WTC11 (cell line): ENCODE measurements around the gene TMEM175. TPM values are rescaled to one million over a fixed set of nuclear protein-coding genes. Genes with fewer than 3 reads are reported as not detected.

Experiments
- ATAC-seq: fragments of 200-7000 bp; cut with Tn5 transposase; 2 replicates; pipeline ENCODE4 v1.10.0; 2021; ENCODE audit warnings: mild to moderate bottlenecking, moderate library complexity
- CTCF ChIA-PET: fragments of 300-600 bp; sonication (Branson Sonifier 250); formaldehyde crosslinking; loops from one replicate; lab custom pipeline; 2021; ENCODE audit warnings: antibody characterized with exemption; lab: Charles Lee
- POLR2A ChIA-PET: fragments of 350-600 bp; sonication (Branson Sonifier 250); formaldehyde crosslinking; loops from one replicate; lab custom pipeline; 2021; ENCODE audit warnings: antibody characterized with exemption; lab: Charles Lee
- DNase-seq: peaks from one replicate; pipeline ENCODE4 v3.0.0; 2021; ENCODE audit warnings: low spot score
- H3K27ac Mint-ChIP-seq: 2 replicates; pipeline ENCODE4 v1.8.0; 2021; ENCODE audit warnings: mixed read lengths
- H3K27me3 Mint-ChIP-seq: 2 replicates; pipeline ENCODE4 v1.8.0; 2021; ENCODE audit warnings: low read depth, mild to moderate bottlenecking, moderate library complexity, mixed read lengths
- H3K36me3 Mint-ChIP-seq: 2 replicates; pipeline ENCODE4 v1.8.0; 2021; ENCODE audit warnings: mixed read lengths
- H3K4me1 Mint-ChIP-seq: 2 replicates; pipeline ENCODE4 v1.8.0; 2022; ENCODE audit warnings: mixed read lengths
- H3K4me3 Mint-ChIP-seq: 2 replicates; pipeline ENCODE4 v1.8.0; 2021; ENCODE audit warnings: mild to moderate bottlenecking, moderate library complexity, mixed read lengths
- H3K9me3 Mint-ChIP-seq: 2 replicates; pipeline ENCODE4 v1.8.0; 2021; ENCODE audit warnings: mixed read lengths
- ATF3 ChIP-seq: sonication (generic); formaldehyde crosslinking; conservative IDR thresholded peaks from 2 replicates; pipeline ENCODE4 v1.8.1; 2022; ENCODE audit warnings: mild to moderate bottlenecking, missing genetic modification reagents
- CREB1 ChIP-seq: sonication (generic); formaldehyde crosslinking; IDR thresholded peaks from 2 replicates; pipeline ENCODE4 v1.8.0; 2023; ENCODE audit warnings: mild to moderate bottlenecking, missing genetic modification reagents
- CTCF ChIP-seq: fragments of 200-600 bp; IDR thresholded peaks from 2 replicates; pipeline ENCODE4 v1.8.0; 2022; ENCODE audit warnings: antibody characterized with exemption
- ETV6 ChIP-seq: sonication (generic); formaldehyde crosslinking; IDR thresholded peaks from 2 replicates; pipeline ENCODE4 v1.8.1; 2022; ENCODE audit warnings: mild to moderate bottlenecking, missing genetic modification reagents
- FOXK1 ChIP-seq: sonication (generic); formaldehyde crosslinking; IDR thresholded peaks from 2 replicates; pipeline ENCODE4 v1.8.0; 2022; ENCODE audit warnings: mild to moderate bottlenecking, moderate library complexity, missing genetic modification reagents
- GABPB1 ChIP-seq: sonication (generic); formaldehyde crosslinking; IDR thresholded peaks from 2 replicates; pipeline ENCODE4 v1.8.1; 2023; ENCODE audit warnings: mild to moderate bottlenecking, missing genetic modification reagents
- GRHL2 ChIP-seq: fragments of 250-450 bp; sonication (Bioruptor Pico); IDR thresholded peaks from 2 replicates; pipeline ENCODE4 v1.8.0; 2022; ENCODE audit warnings: mild to moderate bottlenecking, moderate library complexity; ENCODE audit not compliant: insufficient replicate concordance, severe bottlenecking
- HMGXB4 ChIP-seq: sonication (generic); formaldehyde crosslinking; IDR thresholded peaks from 2 replicates; pipeline ENCODE4 v1.8.1; 2023; ENCODE audit warnings: mild to moderate bottlenecking, moderate library complexity, missing genetic modification reagents
- IRF1 ChIP-seq: sonication (generic); formaldehyde crosslinking; IDR thresholded peaks from 2 replicates; pipeline ENCODE4 v1.8.0; 2023; ENCODE audit warnings: missing genetic modification reagents
- NFE2L1 ChIP-seq: sonication (generic); formaldehyde crosslinking; IDR thresholded peaks from 2 replicates; pipeline ENCODE4 v1.8.1; 2023; ENCODE audit warnings: missing genetic modification reagents
- NR3C1 ChIP-seq: sonication (generic); formaldehyde crosslinking; conservative IDR thresholded peaks from 2 replicates; pipeline ENCODE4 v1.8.1; 2023; ENCODE audit warnings: low read depth, mild to moderate bottlenecking, missing genetic modification reagents
- RORB ChIP-seq: fragments of 250-450 bp; sonication (Bioruptor Pico); IDR thresholded peaks from 2 replicates; pipeline ENCODE4 v1.9.0; 2021; ENCODE audit warnings: mild to moderate bottlenecking
- SMAD4 ChIP-seq: sonication (generic); formaldehyde crosslinking; IDR thresholded peaks from 2 replicates; pipeline ENCODE4 v1.8.0; 2022; ENCODE audit warnings: mild to moderate bottlenecking, missing genetic modification reagents
- USF1 ChIP-seq: sonication (generic); formaldehyde crosslinking; IDR thresholded peaks from 2 replicates; pipeline ENCODE4 v1.8.0; 2022; ENCODE audit warnings: mild to moderate bottlenecking, missing genetic modification reagents
- ZBTB21 ChIP-seq: sonication (generic); formaldehyde crosslinking; IDR thresholded peaks from 2 replicates; pipeline ENCODE4 v1.8.1; 2023; ENCODE audit warnings: mild to moderate bottlenecking, missing genetic modification reagents, borderline replicate concordance
- ZNF219 ChIP-seq: sonication (generic); formaldehyde crosslinking; IDR thresholded peaks from 2 replicates; pipeline ENCODE4 v1.8.0; 2023; ENCODE audit warnings: missing genetic modification reagents, mild to moderate bottlenecking, borderline replicate concordance
- ZNF425 ChIP-seq: fragments of 250-450 bp; sonication (Bioruptor Pico); conservative IDR thresholded peaks from 2 replicates; pipeline ENCODE4 v1.9.0; 2021; ENCODE audit warnings: mild to moderate bottlenecking
- total RNA-seq: library from RNA; stranded (reverse); gene quantifications from 3 replicates; pipeline ENCODE4 v1.2.3, GENCODE V29; 2021
- TF ChIP-seq, protein P1 (sequence below): sonication (generic); formaldehyde crosslinking; IDR thresholded peaks from 2 replicates; pipeline ENCODE4 v1.8.1; 2022; ENCODE audit warnings: mild to moderate bottlenecking, moderate library complexity, missing genetic modification reagents
- TF ChIP-seq, protein P2 (sequence below): sonication (generic); formaldehyde crosslinking; IDR thresholded peaks from 2 replicates; pipeline ENCODE4 v1.8.0; 2022; ENCODE audit warnings: mild to moderate bottlenecking, missing genetic modification reagents

TMEM175 gene
- total RNA-seq, 1 experiment from 2014 or later: 9.2 TPM

GRCh38 chr4:989722-990471 lies 57.6 kb downstream of the TMEM175 start (continued):
- TF ChIP-seq ATF3 (CRISPR knock-in tag): no peak
- TF ChIP-seq, all 79 proteins: peak for 0

DNA sequence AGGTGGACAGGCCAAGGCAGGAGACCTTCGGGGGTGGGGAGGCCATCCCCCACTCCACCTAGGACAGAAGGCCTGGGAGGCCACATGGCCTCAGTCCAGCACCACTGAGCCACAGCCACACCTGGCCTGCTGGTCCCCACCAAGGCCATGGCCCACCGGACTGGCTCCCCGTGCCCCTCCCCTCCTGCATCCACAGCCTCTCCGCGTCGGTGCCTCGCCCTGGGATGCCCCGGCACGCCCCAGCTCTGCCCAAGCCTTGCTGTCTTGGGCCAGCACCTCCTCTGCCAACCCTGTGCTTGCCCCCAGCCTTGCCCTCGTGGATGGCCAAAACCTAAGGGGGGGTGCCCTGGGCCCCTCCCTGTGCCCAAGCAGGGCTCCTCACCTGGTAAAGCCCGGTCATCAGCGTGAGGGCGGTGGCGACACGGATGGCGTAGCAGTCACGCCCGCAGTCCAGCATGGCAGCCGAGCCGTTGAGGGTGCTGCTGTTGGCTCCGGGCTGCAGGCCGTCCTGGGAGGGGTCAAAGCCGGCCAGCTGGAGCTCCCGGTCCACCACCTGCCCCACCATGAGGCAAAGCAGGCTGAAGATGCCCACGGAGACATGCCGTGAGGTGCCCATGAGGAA lies 58.6 kb downstream of the TMEM175 start:
- Mint-ChIP-seq H3K27me3 (peaks cover 16% of the 10 kb centered on the region), H3K9me3 (no peaks in the 10 kb centered on the region), H3K4me3 (no peak overlapping the region), H3K36me3 (no peaks in the 10 kb centered on the region), H3K27ac (no peak overlapping the region), H3K4me1 (0 out of 2 replicates have a peak, but pooled peaks cover 3% of the 10 kb centered on the region)
- DNase-seq: no peak
- no peak for TF ChIP-seq SMAD4 (CRISPR knock-in tag)
- TF ChIP-seq, protein P1, sequence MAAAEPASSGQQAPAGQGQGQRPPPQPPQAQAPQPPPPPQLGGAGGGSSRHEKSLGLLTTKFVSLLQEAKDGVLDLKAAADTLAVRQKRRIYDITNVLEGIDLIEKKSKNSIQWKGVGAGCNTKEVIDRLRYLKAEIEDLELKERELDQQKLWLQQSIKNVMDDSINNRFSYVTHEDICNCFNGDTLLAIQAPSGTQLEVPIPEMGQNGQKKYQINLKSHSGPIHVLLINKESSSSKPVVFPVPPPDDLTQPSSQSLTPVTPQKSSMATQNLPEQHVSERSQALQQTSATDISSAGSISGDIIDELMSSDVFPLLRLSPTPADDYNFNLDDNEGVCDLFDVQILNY (CRISPR knock-in tag): no peak
- no peak for TF ChIP-seq USF1
- ChIA-PET POLR2A (no interaction called here), CTCF (no interaction called here)
- ATAC-seq: no peak

- Mint-ChIP-seq H3K4me1 (no peaks in the 10 kb centered on the region), H3K27ac (no peak overlapping the region), H3K4me3 (no peak overlapping the region), H3K27me3 (peaks cover 16% of the 10 kb centered on the region), H3K9me3 (no peaks in the 10 kb centered on the region), H3K36me3 (no peaks in the 10 kb centered on the region)
- ChIA-PET CTCF (no interaction called here), POLR2A (no interaction called here)
- DNase-seq: no peak
- no peak for ATAC-seq
- TF ChIP-seq CREB1 (no peak), FOXK1 (CRISPR knock-in tag) (no peak), GABPB1 (CRISPR knock-in tag) (no peak), ZNF425 (CRISPR knock-in tag) (no peak), ZNF219 (no peak), RORB (no peak), HMGXB4 (CRISPR knock-in tag) (no peak), ZBTB21 (CRISPR knock-in tag) (no peak), ETV6 (CRISPR knock-in tag) (no peak), NR3C1 (CRISPR knock-in tag) (no peak), NFE2L1 (CRISPR knock-in tag) (no peak), GRHL2 (CRISPR knock-in tag) (no peak), IRF1 (CRISPR knock-in tag) (no peak), CTCF (no peak)
- TF ChIP-seq, protein P2, sequence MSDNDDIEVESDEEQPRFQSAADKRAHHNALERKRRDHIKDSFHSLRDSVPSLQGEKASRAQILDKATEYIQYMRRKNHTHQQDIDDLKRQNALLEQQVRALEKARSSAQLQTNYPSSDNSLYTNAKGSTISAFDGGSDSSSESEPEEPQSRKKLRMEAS (CRISPR knock-in tag): no peak
Observed at GRCh38 chr4:991451-992296, 59.4 kb downstream of the TMEM175 start.
